HG02840 (cell line): Measurements from ENCODE around the gene RAB3IP.
"Not testable (repeated sequence)": the region's sequence is repeated elsewhere in the genome, so short reads cannot be mapped to it uniquely, and the experiment has no call there.

Source experiments
- ATAC-seq: cut with Tn5 transposase; IDR thresholded peaks from one replicate; pipeline ENCODE4 v1.9.1; 2021; ENCODE audit warnings: mild to moderate bottlenecking, moderate library complexity, moderate number of reproducible peaks; ENCODE audit not compliant: unreplicated experiment, low FRiP score

The RAB3IP gene

DNA sequence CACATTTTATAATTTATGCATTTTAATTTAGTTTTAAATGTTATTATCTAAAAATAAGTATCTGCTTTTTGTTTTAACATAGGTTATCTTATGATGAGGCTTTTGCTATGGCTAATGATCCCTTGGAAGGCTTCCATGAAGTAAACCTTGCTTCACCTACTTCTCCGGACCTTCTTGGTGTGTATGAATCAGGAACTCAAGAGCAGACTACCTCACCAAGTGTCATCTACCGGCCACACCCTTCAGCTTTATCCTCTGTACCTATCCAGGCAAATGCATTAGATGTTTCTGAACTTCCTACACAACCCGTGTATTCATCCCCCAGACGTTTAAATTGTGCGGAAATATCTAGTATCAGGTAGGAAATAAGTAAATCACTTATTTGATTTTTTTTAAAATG lies 16.6 kb downstream of the RAB3IP start:
- ATAC-seq = no peak

DNA sequence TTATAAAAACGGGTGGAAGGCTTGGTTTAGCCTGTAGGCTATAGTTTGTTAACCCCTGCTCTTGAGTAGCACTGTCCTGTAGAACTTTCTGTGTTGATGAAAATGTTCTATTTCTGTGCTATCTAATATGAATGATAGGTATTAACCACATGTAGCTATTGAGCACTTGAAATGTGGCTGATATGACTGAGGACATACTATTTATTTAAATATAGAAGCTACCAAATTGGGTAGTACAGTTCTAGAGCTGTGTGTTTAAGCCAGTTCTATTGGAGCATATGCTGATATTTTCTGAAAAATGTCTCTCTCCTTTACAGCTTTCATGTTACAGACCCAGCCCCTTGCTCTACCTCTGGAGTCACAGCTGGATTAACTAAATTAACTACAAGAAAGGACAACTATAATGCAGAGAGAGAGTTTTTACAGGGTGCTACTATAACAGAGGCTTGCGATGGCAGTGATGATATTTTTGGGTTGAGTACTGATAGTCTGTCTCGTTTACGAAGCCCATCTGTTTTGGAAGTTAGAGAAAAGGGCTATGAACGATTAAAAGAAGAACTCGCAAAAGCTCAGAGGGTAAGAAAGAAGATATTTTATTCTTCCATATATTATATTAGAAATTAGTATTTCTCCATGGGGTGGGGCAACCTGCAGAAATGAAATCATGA lies 17.6 kb downstream of the RAB3IP start:
- ATAC-seq = no peak

DNA sequence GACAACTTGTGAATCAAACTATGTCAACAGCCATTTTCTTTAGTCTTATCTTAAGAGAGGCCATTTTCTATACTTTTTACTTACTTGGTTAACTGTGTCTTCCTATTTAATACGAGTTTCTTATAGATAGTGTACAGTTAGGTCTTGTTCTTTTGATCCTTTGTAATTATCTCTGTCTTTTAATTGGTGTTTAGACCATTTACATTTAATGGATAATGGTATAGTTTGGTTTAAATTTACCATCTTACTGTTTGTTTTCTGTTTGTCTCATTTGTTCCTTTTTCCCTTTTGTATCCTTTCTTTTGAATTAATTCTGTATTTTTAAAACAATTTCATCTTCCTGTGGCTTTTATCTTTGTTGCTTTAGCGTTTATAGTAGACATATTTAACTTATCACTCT lies 19.4 kb downstream of the RAB3IP start:
- ATAC-seq = no peak

DNA sequence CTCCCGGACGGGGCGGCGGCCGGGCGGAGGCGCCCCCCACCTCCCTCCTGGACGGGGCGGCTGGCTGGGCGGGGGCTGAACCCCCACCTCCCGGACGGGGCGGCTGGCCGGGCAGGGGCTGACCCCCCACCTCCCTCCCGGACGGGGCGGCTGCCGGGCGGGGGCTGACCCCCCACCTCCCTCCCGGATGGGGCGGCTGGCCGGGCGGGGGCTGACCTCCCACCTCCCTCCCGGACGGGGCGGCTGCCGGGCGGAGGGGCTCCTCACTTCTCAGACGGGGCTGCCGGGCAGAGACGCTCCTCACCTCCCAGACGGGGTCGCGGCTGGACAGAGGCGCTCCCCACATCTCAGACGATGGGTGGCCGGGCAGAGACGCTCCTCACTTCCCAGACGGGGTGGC lies 20.9 kb downstream of the RAB3IP start:
- not testable (repeated sequence) for ATAC-seq

DNA sequence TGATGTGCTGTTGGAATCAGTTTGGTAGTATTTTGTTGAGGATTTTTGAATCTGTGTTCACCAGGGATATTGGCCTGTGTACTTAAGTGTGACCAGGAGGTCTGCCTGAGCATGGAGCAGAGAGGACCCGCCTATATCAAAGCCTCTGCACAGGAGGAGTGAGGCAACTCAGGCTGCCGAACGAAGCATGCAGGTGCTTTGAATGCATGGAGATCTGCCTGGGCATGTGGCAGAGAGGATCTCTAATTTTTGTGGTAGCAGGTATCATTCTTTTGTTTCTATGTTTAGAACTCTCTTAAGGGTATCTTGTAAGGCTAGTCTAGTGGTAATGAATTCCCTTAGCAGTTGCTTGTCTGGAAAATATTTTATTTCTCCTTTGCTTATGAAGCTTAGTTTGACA lies 26.9 kb downstream of the RAB3IP start:
- ATAC-seq = no peak

DNA sequence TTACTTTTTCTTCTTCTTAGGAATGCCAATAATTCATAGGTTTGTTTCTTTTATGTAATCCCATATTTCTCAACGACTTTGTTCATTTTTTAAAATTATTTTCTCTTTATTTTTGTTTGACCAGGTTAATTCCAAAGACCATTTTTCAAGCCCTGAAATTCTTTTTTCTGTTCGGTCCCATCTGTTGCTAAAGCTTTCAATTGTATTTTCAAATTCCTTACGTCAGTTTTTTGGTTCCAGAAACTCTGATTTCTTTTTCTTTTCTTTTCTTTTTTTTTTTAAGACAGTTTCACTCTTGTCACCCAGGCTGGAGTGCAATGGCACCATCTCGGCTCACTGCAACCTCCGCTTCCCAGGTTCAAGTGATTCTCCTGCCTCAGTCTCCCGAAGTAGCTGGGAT lies 27.6 kb downstream of the RAB3IP start:
- no peak for ATAC-seq

DNA sequence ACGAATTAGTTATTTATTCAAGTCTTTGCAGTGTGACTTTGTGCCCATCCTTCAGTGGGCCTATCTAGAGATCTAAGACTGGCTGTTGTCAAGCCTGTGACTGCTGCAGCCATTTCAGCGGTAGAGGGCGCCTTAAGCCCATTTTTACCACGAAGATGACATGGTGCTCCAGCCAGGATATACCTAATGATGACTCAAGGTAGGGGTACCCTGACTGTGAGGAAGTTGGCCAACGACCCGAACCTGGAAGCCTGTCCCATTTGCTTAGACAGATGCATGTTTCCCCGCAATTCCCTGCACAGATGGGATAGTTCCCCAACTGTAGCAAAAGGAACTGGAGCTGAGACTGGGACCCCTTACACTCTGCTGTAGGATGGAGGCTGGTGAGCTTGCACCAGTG lies 41.3 kb downstream of the RAB3IP start:
- ATAC-seq = no peak

DNA sequence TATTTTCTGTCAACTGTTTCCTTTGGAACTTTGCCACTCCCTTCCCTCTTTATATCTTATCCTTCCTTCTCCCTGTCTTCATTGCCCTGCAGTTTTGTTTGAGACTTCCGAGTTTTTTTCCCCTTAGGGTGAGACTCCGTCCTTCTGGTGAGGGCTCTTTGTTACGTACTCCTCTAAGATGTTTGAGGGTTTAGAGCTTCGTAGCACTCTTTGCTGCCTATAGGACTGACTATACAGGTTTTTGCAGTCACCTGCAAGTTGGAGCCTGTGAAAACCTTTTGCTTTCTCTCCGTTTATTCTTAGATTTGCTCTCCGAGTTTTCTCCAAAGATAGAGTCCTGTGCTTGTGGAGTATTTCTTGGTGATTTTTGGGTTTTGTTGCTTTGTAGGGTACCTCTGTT lies 44.7 kb downstream of the RAB3IP start:
- no peak for ATAC-seq

DNA sequence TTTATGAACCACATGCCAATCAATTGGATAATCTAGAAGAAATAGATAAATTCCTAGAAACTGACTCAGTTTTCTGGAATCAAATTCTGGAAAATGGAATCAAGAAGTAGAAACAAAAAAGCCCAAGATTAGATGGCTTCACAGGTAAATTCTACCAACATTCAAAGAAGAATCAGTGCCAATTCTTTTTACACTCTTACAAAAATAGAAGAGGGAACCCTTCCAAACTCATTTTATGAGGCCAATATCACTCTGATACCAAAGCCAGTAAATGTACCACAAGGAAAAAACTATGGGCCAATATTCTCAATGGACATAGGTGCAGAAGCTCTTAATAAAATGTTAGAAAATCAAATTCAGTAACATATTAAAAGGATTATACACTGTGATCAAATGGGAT lies 50.7 kb downstream of the RAB3IP start:
- no peak for ATAC-seq

DNA sequence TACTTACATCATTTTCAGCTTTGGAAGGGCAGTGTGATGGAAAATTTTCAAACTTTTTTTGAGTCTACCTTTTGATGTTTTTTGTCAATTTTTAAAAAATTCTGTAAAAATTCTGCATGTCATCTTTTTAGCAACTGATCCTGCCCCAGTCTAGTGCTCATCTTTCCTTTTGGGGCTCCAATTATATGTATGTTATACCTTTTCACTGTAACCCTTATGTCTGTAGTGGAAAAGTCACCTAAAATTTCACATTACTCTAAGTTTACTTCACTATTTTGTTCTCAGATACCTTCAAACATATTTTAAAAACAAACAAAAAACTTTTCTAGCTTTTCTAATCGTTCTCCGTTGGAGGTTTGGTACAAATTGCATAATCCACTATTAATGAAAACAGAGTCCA lies 53.9 kb downstream of the RAB3IP start:
- no peak for ATAC-seq

DNA sequence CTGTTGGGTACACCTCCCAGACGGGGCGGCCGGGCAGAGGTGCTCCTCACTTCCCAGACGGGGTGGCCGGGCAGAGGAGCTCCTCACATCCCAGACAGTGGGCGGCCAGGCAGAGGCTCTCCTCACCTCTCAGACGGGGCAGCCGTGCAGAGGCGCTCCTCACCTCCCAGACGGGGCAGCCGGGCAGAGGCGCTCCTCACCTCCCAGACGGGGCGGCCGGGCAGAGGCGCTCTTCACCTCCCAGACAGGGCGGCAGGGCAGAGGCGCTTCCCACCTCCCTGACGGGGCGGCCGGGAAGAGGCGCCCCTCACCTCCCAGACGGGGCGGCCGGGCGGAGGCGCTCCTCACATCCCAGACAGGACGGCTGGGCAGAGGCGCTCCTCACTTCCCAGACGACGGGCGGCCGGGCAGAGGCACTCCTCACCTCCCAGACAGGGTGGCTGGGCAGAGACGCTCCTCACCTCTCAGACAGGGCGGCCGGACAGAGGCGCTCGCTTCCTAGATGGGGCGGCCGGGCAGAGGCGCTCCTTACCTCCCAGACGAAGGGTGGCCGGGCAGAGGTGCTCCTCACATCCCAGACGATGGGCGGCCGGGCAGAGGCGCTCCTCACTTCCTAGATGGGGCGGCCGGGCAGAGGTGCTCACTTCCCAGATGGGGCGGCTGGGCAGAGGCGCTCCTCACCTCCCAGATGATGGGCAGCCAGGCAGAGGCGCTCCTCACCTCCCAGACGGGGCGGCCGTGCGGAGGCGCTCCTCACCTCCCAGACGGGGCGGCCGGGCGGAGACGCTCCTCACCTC lies 68.6 kb downstream of the RAB3IP start:
- not testable (repeated sequence) for ATAC-seq

DNA sequence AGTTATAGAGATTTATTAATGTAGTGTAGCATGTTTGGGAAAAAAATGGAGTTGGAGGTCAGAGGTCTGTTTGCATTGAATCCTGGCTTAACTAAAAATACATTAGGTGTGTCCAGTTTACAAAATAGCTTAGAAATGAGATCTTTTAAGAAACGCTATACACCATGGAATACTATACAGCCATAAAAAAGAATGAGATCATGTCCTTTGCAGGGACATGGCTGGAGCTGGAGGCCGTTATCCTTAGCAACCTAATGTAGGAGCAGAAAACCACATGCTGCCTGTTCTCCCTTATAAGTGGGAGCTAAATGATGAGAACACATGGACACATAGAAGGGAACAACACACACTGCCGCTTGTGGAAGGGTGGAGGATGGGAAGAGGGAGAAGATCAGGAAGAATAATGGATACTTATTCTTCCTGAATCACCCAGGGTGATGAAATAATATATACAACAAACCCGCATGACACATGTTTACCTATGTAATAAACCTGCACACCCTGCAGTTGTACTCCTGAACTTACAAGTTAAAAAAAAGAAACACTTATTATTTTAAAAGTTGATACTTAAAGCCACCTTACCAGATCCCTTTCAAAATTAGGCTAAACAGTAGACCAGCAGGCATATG lies 72.3 kb downstream of the RAB3IP start:
- no peak for ATAC-seq

DNA sequence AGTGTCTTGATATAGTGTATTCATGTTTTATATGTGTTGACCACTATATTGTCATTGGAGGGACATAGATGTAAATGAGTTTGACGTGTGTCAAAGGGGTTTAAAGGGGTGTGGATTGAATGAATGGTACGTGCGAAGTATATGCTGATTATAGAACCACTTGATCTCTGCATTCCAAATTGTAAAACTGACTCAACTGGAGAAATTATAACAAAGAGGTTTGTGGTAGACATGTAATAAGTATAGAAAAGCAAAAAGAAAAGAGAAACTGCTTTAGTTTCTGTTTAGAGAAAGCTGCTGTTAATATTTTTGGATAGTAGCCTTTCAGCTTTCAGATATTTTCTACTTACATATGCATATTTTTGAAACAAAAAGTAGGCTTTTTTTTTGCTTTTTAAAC lies 77.4 kb downstream of the RAB3IP start:
- no peak for ATAC-seq

DNA sequence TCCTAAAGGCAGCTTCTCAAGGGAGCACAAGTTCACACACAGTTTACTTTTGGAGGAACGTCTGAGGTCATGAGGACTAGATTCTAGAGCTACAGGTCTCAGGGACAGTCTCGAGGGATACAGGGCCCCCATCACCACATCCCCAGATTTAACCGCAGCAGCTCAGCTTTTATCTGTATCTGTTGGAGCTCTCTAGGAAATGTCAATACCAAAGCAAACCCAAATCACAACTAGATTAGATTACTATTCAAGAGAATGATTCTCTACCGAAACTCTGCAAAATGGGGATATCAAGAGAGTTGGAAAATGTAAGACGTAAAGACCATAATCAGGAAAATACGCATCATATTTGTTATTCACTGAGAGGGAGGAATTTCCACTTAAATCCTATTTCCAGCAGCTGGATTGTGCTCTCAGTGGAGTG lies 82.4 kb downstream of the RAB3IP start:
- ATAC-seq = no peak

DNA sequence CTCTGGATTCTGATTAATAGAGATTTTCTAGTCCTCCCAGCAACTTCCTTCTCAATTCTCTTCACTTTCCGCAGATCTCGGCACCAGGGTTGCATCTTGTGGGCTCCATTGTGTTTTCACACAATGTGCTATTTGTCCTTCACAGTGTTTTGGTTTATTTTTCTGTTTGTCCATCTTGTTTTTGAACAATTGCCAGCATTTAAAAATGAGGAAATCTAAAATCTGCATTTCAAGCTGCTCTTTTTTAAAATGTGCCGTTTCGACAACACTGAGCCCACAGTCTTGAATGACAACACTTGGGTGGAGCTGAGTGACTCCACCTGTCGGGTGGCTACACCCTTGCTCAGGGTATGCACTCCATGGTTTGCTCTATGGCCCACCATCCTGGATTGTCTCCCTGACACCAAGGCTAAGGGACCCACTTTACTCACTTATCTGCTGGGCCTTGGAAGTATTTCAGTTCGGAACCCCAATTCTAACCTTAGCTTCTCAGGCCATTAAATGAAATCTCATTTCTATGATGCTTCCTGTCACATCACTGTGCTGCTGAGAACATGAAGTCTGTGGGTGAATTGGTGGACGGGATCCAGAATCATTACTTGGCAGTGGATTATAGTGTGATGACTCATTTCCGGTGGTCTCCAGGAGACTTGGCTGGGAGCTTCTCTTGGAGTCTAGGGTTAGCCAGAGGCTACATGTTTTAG lies 82.9 kb downstream of the RAB3IP start:
- no peak for ATAC-seq

DNA sequence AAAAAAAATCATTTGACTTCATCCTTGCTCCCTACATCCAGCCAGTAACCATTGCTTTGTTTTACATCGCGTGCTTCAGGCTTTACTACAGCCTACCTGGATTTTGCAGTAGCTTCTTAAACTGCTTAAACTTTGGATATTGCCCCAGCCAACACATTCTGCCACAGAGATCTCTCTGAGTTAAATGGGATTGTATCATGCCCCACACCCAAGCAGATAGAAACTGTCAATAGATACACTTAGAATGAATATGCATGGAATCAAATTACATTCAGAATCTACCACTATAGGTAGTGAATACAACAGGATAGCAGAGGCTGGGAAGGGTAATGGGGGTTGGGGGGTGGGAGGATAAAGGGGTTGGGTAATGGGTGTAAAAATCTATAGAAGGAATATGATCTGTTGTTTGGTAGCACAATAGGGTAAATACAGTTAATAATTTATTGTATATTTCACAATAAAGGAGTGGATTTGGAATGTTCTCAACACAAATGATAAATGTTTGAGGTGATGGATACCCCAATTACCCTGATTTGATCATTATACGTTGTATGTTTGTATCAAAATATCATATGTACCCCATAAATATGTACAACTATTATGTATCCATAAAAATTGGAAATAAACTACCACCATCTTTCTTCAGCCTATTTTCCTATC lies 83.7 kb downstream of the RAB3IP start:
- no peak for ATAC-seq

DNA sequence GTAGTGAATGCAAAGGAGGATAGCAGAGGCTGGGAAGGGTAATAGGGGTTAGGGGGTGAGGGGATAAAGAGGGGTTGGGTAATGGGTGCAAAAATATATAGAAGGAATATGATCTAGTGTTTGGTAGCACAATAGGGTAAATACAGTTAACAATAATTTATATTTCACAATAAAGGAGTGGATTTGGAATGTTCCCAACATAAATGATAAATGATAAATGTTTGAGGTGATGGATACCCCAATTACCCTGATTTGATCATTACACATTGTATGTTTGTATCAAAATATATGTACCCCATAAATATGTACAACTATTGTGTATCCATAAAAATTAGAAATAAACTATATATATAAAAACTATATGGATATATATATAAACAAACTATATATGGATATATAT lies 85.4 kb downstream of the RAB3IP start:
- ATAC-seq = no peak

DNA sequence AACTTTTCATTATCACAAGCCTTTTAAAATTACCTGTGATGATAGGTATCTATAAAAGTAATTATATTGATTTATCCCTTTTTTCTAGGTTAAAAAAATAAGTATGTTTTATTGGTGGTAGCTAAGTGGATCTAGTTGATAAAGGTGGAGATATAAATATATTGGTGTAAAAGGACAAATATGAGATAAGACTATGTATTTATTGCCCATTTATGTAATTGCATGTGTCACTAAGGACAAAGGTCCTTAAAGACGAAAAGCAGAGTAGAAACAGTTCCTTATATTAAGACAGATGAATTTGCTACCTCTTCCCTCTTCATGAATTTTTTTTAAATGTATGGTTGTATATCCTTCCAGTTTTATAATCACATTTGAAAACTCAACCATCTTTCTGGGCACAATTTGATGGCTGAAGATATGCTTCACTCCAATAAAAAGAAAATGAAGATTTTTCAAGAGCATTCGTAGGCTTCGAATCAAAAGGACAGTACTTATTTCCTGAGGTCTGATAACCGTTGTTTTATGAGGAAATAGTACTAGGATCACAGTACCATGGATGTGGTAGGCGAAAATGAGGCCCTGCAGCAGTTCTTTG lies 86.4 kb downstream of the RAB3IP start, which contains the start of gene MYRFL:
Gene MYRFL (plus strand): TSS at position 262 of the 595 bp plus-strand sequence. CDS start 291 bp downstream, at position 553.
- no peak for ATAC-seq

DNA sequence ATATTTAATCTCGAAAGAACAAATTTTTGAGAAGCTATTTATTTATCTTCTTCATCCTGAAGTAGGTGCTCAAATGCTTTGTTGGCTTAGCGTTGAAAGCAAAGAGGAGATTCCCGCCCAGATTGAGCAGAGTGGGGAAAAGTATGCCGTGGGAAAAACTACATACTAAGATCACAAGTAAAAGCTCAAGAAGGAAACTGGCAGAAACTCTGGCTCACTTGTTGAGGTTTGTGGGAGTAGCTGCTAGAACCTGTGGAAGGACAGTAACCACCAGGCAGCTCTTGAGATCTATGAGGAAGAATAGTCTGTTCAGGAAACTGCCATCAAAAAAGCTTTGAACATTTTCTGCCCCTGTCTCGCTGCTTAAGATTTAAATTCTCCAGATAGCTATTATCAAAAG lies 90.2 kb downstream of the RAB3IP start:
- ATAC-seq = no peak

DNA sequence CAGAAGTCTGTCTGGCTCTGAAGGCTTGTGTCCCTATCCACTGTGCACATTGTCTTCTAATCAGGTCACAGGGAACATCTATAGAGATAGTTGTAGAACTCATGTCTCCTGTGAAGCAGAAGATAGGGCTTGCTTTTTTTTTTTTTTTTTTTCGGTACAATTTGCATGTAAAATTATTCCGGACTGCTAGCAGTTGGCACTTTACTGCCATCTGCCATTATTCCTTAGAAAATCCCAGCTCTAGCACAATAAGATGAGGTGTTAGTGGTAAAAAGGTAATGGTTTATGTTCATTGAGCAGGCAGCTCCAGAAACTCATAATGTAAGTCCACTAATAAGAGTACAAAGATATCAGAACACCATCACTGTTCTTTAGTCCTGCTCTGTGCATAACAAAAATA lies 95.0 kb downstream of the RAB3IP start:
- ATAC-seq = no peak
